HG03045 (cell line): ENCODE results near the gene TPO.

Experiments
- ATAC-seq: cut with Tn5 transposase; IDR thresholded peaks from one replicate; pipeline ENCODE4 v1.9.1; 2021; ENCODE audit warnings: mild to moderate bottlenecking, moderate library complexity; ENCODE audit not compliant: unreplicated experiment

TPO gene

GRCh38 chr2:1518331-1518803 is 105.1 kb downstream of the TPO start:
- ATAC-seq = no peak

GRCh38 chr2:1518867-1519530 is 105.7 kb downstream of the TPO start:
- ATAC-seq = no peak

GRCh38 chr2:1521191-1521877 is 108.1 kb downstream of the TPO start:
- ATAC-seq = no peak

- no peak for ATAC-seq
These were observed 108.9 kb downstream of the TPO start for GRCh38 chr2:1521878-1522830.

- no peak for ATAC-seq
These were observed 114.1 kb downstream of the TPO start for GRCh38 chr2:1527153-1527992.

- no peak for ATAC-seq
These were observed 115.2 kb downstream of the TPO start for GRCh38 chr2:1528273-1529064.

- ATAC-seq = no peak
These were observed 125.4 kb downstream of the TPO start for GRCh38 chr2:1538663-1539062.

- no peak for ATAC-seq
These were observed 126.2 kb downstream of the TPO start for GRCh38 chr2:1539441-1539840.

- ATAC-seq = no peak
These were observed 126.7 kb downstream of the TPO start for GRCh38 chr2:1539973-1540372.

- ATAC-seq = no peak
These were observed 127.2 kb downstream of the TPO start for GRCh38 chr2:1540481-1540880.

GRCh38 chr2:1541040-1541439 is 127.8 kb downstream of the TPO start:
- no peak for ATAC-seq

GRCh38 chr2:1541819-1542475 is 128.7 kb downstream of the TPO start:
- no peak for ATAC-seq

GRCh38 chr2:1542971-1543370 is 129.7 kb downstream of the TPO start:
- ATAC-seq = no peak

GRCh38 chr2:1543776-1544477 is 130.7 kb downstream of the TPO start:
- no peak for ATAC-seq

- no peak for ATAC-seq
These were observed 131.3 kb downstream of the TPO start for GRCh38 chr2:1544478-1545069.

- ATAC-seq = no peak
These were observed 132.8 kb downstream of the TPO start for GRCh38 chr2:1546023-1546591.

GRCh38 chr2:1546901-1547300 is 133.6 kb downstream of the TPO start:
- no peak for ATAC-seq
